GM18517 (cell line): Measurements from ENCODE around the gene RET.
A peak's percentile ranks its signal among the peaks of the same experiment; 100 is the strongest.

Experiments
- ATAC-seq: cut with Tn5 transposase; IDR thresholded peaks from one replicate; pipeline ENCODE4 v1.9.1; 2021; ENCODE audit warnings: mild to moderate bottlenecking, moderate library complexity; ENCODE audit not compliant: unreplicated experiment

Gene RET

GRCh38 chr10:43105956-43106229, 29.0 kb downstream of the RET start:
- ATAC-seq, result no peak

GRCh38 chr10:43106256-43107091, 29.6 kb downstream of the RET start:
- no peak for ATAC-seq

GRCh38 chr10:43108951-43109350, 32.1 kb downstream of the RET start:
- ATAC-seq, result no peak

- ATAC-seq, result no peak
Observed at GRCh38 chr10:43109671-43110249, 32.9 kb downstream of the RET start.

- peak; percentile 70 for ATAC-seq
Observed at GRCh38 chr10:43110338-43111071, 33.6 kb downstream of the RET start.

- no peak for ATAC-seq
Observed at GRCh38 chr10:43111101-43111500, 34.2 kb downstream of the RET start.

- ATAC-seq, result no peak
Observed at GRCh38 chr10:43111921-43112607, 35.2 kb downstream of the RET start.

- ATAC-seq, result no peak
Observed at GRCh38 chr10:43112608-43112961, 35.7 kb downstream of the RET start.

- no peak for ATAC-seq
Observed at GRCh38 chr10:43113201-43114087, 36.6 kb downstream of the RET start.

- ATAC-seq, result no peak
Observed at GRCh38 chr10:43114088-43114742, 37.3 kb downstream of the RET start.

GRCh38 chr10:43114743-43115611, 38.1 kb downstream of the RET start:
- no peak for ATAC-seq

- ATAC-seq, result no peak
Observed at GRCh38 chr10:43115881-43116595, 39.2 kb downstream of the RET start.

GRCh38 chr10:43116596-43116995, 39.7 kb downstream of the RET start:
- ATAC-seq, result no peak

GRCh38 chr10:43117031-43117776, 40.3 kb downstream of the RET start:
- no peak for ATAC-seq

- ATAC-seq, result no peak
Observed at GRCh38 chr10:43117777-43118583, 41.1 kb downstream of the RET start.

GRCh38 chr10:43118631-43119415, 42.0 kb downstream of the RET start:
- ATAC-seq, result no peak
